Measurements from ENCODE around the gene PLIN5.

Gene PLIN5

DNA sequence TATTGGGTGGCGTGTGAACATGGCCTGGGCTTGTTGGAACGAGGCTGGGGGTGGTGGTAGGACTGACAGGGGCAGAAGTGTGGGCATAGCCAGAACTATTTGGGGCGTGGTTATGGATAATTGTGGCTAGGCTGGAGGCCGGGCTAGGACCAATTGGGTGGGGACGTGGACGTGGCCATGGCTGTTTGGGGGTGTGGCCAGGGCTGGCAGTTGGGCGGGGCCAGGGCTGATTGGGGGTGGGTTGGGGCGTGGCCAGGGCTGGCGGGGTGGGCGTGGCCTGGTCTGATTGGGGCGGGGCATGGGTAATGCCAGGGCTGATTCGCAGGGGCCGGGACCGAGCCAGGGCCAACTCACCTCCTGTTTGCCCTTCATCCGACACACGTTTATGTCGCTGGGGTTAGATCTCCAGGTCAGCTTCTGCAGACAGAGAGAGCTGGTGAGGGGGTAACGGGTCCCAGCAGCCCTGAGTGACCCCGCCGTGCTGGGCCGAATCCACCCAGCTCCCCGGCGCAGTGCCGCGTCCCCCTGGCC lies 21.6 kb upstream of the PLIN5 start:
- H3K36me3 Mint-ChIP-seq (ENCODE audit: low read depth), result no peaks in the 10 kb centered on the region
- no peak overlapping the region for H3K4me3 Mint-ChIP-seq
- no peak overlapping the region for H3K27ac Mint-ChIP-seq
- no peak for DNase-seq (ENCODE audit: low spot score)
- no peaks in the 10 kb centered on the region for H3K4me1 Mint-ChIP-seq (ENCODE audit: low read depth)
- no peaks in the 10 kb centered on the region for H3K27me3 Mint-ChIP-seq (ENCODE audit: low read depth)
- no peaks in the 10 kb centered on the region for H3K9me3 Mint-ChIP-seq

DNA sequence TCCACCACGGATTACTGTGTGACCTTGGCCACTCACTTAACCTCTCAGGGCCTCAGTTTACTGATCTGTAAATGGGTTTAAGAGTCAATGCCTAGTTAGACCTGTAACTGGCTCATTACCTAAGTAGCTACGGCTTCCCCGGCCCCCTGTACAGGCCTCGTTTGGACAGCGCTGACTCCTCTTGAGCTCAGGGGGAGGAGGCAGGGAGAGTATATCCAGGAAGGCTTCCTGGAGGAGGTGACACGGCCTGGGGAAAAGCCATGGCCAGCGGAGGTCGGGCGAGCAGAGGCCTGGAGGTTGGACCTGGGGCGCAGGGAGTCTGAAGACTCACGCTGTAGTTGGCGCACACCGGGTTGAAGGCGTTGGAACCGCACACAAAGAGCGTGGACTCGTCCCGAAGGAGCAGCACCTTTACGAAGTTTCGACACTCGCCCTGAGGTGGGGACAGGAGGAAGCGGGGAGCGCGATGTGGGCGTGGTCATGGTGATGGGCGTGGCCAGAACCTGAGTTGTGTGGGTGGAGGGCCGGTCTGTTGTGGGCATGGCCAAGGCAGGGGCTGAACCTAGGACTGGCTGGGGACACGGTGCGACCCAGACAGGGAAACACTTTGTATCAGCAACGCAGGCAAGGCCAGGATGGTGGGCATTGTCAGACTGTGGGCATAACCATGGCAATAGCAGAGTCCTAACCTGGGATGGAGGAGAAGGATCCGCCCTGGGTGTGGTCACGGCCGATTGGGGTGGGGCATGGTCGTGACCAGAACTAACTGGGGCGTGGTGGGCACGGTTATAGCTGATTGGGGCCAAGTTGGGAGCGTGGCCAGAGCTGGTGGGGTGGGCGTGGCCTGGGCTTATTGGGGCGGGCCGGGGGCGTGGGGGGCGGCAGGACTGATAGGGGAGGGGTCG lies 20.9 kb upstream of the PLIN5 start:
- Mint-ChIP-seq H3K36me3 (ENCODE audit: low read depth) (no peaks in the 10 kb centered on the region), H3K9me3 (no peaks in the 10 kb centered on the region), H3K27me3 (ENCODE audit: low read depth) (no peaks in the 10 kb centered on the region), H3K4me1 (ENCODE audit: low read depth) (no peaks in the 10 kb centered on the region), H3K4me3 (no peak overlapping the region), H3K27ac (no peak overlapping the region)
- DNase-seq (ENCODE audit: low spot score), result no peak

DNA sequence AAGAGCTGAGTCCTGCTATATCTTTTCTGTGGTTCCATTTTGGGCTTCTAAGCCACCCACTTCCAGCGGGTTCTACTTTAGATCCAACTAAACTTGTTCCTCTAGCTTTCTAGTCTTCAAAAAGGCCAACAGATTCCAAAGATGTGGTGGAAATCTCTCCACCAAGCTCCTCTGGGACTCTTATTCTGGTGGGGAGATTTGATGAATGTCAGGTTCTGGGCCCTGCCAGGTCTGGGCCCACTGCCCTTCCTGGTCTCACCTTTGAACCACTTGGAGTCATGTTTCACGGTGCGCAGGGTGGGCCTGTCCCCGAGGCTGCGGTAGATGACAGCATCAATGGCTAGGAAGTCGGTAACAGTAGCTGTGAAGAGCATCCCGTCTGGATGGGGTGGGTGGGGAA lies 19.7 kb upstream of the PLIN5 start:
- Mint-ChIP-seq H3K27me3 (ENCODE audit: low read depth) (no peaks in the 10 kb centered on the region), H3K4me1 (ENCODE audit: low read depth) (no peaks in the 10 kb centered on the region), H3K4me3 (no peak overlapping the region), H3K36me3 (ENCODE audit: low read depth) (no peaks in the 10 kb centered on the region), H3K27ac (no peak overlapping the region), H3K9me3 (no peaks in the 10 kb centered on the region)
- no peak for DNase-seq (ENCODE audit: low spot score)

DNA sequence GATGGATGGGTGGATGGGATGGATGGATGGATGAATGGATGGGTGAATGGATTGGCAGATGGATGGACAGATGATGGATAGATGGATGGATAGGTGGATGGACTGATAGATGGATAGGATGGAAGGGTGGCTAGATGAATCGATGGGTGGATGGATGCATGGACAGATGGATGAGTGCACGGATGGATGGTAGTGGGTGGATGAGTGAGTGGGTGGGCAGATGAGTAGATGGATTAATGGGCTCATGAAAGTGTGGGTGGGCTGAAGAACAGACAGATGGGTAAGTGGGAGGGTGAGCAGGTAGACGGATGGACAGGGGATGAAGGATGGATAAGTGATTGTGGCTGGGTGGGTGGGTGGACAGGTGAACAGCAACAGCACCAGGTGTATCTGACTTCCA lies 18.8 kb upstream of the PLIN5 start:
- H3K9me3 Mint-ChIP-seq, result no peaks in the 10 kb centered on the region
- DNase-seq (ENCODE audit: low spot score), result no peak
- no peaks in the 10 kb centered on the region for H3K27me3 Mint-ChIP-seq (ENCODE audit: low read depth)
- no peak overlapping the region for H3K27ac Mint-ChIP-seq
- no peak overlapping the region for H3K4me3 Mint-ChIP-seq
- no peaks in the 10 kb centered on the region for H3K36me3 Mint-ChIP-seq (ENCODE audit: low read depth)
- H3K4me1 Mint-ChIP-seq (ENCODE audit: low read depth), result no peaks in the 10 kb centered on the region

DNA sequence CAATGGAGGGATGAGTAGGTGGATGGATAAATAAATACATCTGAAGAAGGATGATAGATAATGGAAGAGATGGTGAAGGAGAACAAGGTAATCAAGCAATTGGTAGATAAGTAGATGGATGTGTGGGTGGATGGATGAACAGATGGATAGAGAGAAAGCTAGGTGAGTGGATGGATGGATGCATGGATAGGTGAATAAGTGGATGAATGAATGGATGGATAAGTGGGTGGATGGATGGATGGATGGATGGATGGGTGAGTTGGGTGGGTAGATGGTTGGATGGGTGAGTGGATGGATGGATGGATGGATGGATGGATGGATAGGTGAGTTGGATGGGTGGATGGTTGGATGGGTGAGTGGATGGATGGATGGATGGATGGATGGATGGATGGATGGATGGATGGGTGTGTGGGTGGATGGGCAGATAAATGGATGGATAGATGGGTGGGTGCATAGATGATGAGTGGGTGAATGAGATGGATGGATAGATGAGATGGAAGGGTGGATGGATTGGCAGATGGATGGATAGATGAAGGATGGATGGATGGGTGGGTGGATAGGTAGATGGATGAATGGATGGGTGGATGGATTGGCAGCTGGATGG lies 18.2 kb upstream of the PLIN5 start:
- DNase-seq (ENCODE audit: low spot score), result no peak
- Mint-ChIP-seq H3K36me3 (ENCODE audit: low read depth) (no peaks in the 10 kb centered on the region), H3K27me3 (ENCODE audit: low read depth) (no peaks in the 10 kb centered on the region), H3K9me3 (no peaks in the 10 kb centered on the region), H3K27ac (no peak overlapping the region), H3K4me1 (ENCODE audit: low read depth) (no peaks in the 10 kb centered on the region), H3K4me3 (no peak overlapping the region)

- Mint-ChIP-seq H3K36me3 (ENCODE audit: low read depth) (no peaks in the 10 kb centered on the region), H3K4me3 (no peak overlapping the region), H3K27me3 (ENCODE audit: low read depth) (no peaks in the 10 kb centered on the region), H3K4me1 (ENCODE audit: low read depth) (no peaks in the 10 kb centered on the region), H3K27ac (no peak overlapping the region), H3K9me3 (no peaks in the 10 kb centered on the region)
- no peak for DNase-seq (ENCODE audit: low spot score)
Measured at GRCh38 chr19:4552525-4552819, 17.4 kb upstream of the PLIN5 start.

- Mint-ChIP-seq H3K4me3 (no peak overlapping the region), H3K9me3 (no peaks in the 10 kb centered on the region)
Measured at GRCh38 chr19:4550479-4551050, 15.5 kb upstream of the PLIN5 start.

DNA sequence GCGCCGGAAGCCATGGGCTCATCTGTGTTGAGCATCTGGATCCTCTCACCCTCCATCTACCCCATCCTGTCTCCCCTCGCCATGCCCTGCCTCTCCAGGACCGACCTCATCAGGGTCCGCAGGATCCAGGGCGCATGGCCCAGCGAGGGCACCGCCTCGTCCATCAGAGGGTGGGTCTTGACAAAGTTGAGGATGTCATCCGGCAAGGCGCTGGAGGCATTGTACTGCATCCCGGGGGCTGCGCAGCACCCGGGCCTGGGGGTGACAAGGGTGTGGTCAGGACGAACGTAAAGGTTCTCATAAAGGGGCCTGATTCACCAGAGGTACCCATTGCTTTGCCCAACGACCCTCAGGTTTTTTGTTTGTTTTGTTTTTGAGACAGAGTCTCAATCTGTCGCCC lies 15.0 kb upstream of the PLIN5 start:
- Mint-ChIP-seq H3K27me3 (ENCODE audit: low read depth) (no peaks in the 10 kb centered on the region), H3K27ac (no peak overlapping the region), H3K4me3 (no peak overlapping the region), H3K9me3 (no peaks in the 10 kb centered on the region), H3K36me3 (ENCODE audit: low read depth) (no peaks in the 10 kb centered on the region), H3K4me1 (ENCODE audit: low read depth) (no peaks in the 10 kb centered on the region)
- DNase-seq (ENCODE audit: low spot score), result no peak

More at GRCh38 chr19:4550479-4551050, 15.5 kb upstream of the PLIN5 start:
- Mint-ChIP-seq H3K36me3 (ENCODE audit: low read depth) (no peaks in the 10 kb centered on the region), H3K27ac (no peak overlapping the region), H3K27me3 (ENCODE audit: low read depth) (no peaks in the 10 kb centered on the region), H3K4me1 (ENCODE audit: low read depth) (no peaks in the 10 kb centered on the region)
- DNase-seq (ENCODE audit: low spot score), result no peak

DNA sequence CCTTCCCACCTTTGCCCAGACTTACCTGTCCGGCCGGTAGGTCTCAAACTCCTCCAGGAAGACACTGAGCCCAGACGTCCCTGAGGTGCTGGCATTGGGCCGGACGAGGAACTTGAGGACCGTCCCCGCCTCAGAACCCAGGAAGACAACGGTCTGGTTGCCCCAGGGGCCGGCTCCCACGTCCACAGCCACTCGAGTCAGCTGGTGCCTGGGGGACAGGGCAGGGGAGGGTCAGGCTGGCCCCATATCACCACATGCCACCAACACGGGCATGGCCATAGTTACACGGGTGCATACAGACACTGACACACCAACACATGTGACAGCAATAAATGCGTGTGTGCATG lies 13.2 kb upstream of the PLIN5 start:
- H3K4me3 Mint-ChIP-seq, result no peak overlapping the region
- no peaks in the 10 kb centered on the region for H3K9me3 Mint-ChIP-seq

DNA sequence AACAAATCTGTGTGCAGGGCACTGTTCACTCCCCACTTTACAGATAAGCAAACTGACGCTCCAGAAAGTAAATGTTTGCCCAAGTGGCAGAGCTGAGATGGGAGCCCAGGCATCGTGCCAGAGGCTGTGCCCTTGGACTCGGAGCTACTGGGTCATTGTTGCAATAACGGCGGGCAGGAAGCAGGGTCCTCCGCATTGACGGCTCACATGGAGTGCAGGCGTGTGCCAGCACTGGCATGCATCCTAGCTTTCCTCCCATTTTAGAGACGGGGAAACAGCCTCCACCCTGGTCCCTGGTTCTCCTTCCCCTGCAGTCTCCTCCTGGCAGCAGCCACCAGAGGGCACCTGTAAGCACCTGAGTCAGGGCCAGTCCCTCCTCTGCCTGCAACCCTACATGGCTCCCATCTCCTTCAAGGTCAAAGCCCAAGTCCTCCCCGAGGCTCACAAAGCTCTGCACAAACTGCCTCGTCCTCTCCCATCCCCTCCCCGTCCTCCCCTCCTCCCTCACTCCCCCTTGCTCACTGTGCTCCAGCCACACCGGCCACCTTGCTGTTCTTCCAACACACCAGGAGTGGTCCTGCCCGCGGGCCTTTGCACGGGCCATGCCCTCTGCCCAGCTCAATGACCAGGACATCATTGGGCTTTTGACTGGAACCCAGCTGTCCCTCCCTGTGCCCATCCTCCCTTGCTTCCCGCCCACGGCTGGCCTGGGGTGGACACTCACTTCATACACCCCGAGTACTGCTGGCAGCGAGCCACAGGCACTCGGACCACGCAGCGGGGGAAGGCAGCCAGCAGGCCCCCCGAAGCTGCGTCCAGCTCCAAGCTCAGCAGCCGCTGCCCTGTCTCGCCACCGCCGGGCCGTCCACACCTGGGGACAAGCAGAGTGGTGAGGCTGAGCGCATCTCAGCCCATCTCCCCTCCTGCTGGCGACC lies 12.5 kb upstream of the PLIN5 start:
- H3K4me3 Mint-ChIP-seq, result no peak overlapping the region
- no peaks in the 10 kb centered on the region for H3K27me3 Mint-ChIP-seq (ENCODE audit: low read depth)
- no peaks in the 10 kb centered on the region for H3K36me3 Mint-ChIP-seq (ENCODE audit: low read depth)
- H3K9me3 Mint-ChIP-seq, result no peaks in the 10 kb centered on the region
- H3K4me1 Mint-ChIP-seq (ENCODE audit: low read depth), result no peaks in the 10 kb centered on the region
- no peak overlapping the region for H3K27ac Mint-ChIP-seq
- no peak for DNase-seq (ENCODE audit: low spot score)

More for the DNA sequence above, 13.2 kb upstream of the PLIN5 start:
- Mint-ChIP-seq H3K4me1 (ENCODE audit: low read depth) (no peaks in the 10 kb centered on the region), H3K27ac (no peak overlapping the region), H3K27me3 (ENCODE audit: low read depth) (no peaks in the 10 kb centered on the region), H3K36me3 (ENCODE audit: low read depth) (no peaks in the 10 kb centered on the region)
- no peak for DNase-seq (ENCODE audit: low spot score)

DNA sequence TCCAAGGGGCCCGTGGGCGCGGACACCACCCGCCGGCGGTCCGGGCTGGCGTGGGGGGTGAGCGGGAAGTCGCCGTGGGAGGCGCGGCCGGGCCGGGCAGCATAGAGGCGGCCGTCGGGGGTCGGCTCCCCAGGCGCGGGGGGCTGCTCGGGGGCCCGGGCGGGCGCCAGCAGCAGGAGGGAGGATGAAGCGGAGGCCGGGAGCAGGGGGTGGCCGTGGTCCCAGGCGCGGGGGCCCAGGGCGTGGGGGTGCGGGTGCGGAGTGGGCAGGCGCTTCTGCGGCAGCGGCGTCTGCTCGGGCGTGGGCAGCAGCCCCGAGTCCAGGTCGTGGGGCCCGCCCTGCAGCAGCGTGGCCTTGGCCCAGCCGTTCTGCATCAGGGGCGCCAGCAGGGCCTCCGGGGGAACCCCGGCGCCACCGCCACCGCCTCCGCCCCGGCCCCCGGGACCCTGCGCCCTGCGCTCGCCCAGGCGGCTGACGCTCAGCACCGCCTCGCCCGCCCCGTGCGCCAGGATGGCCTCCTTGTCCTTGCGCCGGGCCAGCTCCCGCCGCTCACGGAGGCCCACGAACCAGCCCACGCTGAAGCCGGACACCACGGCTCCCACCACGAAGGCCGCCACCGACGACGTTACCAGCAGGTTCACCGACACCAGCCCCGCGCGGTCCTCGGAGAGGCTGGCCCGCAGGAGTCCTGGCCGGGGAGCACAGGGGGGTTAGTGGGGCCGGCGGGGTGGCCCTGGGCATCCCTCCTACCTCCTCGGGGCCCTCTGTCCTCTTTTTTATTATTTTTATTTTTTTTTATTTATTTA lies 9.0 kb upstream of the PLIN5 start:
- no peak overlapping the region for H3K27ac Mint-ChIP-seq

GRCh38 chr19:4542896-4543841 lies 8.1 kb upstream of the PLIN5 start:
- H3K4me3 Mint-ChIP-seq, result no peak overlapping the region
- no peak overlapping the region for H3K27ac Mint-ChIP-seq
- H3K36me3 Mint-ChIP-seq (ENCODE audit: low read depth), result no peaks in the 10 kb centered on the region
- H3K27me3 Mint-ChIP-seq (ENCODE audit: low read depth), result no peaks in the 10 kb centered on the region
- H3K4me1 Mint-ChIP-seq (ENCODE audit: low read depth), result peaks cover 2% of the 10 kb centered on the region
- peaks cover 4% of the 10 kb centered on the region for H3K9me3 Mint-ChIP-seq
- DNase-seq (ENCODE audit: low spot score), result no peak

More for the DNA sequence above, 9.0 kb upstream of the PLIN5 start:
- Mint-ChIP-seq H3K27me3 (ENCODE audit: low read depth) (no peaks in the 10 kb centered on the region), H3K4me1 (ENCODE audit: low read depth) (peaks cover 2% of the 10 kb centered on the region), H3K9me3 (peaks cover 4% of the 10 kb centered on the region), H3K4me3 (no peak overlapping the region), H3K36me3 (ENCODE audit: low read depth) (no peaks in the 10 kb centered on the region)
- DNase-seq (ENCODE audit: low spot score), result no peak

All from T-helper 2 cell treated with Interferon-gamma antibody and Interleukin-4, amounts not matched to agents 5 μg/mL and 100 μg/mL, for 36 hours (primary cell).